Sigmoid colon (tissue), 4 donors: Measurements from ENCODE around the gene C1orf35.

Experiments used
- CTCF ChIP-seq, 4 experiments: fragments of 450-650 bp in 3 of 4; fragments of 200-600 bp in 1 of 4; IDR thresholded peaks; one replicate each; pipeline ENCODE4 v1.5.1; 2016 to 2019; ENCODE audit warnings: antibody characterized with exemption in 4 of 4, mild to moderate bottlenecking in 3 of 4, moderate library complexity in 2 of 4
- EP300 ChIP-seq, 4 donors: sonication (generic); formaldehyde crosslinking; IDR thresholded peaks; one replicate each; pipeline ENCODE4 v1.6.1; 2017; ENCODE audit warnings: antibody characterized with exemption in 4 of 4
- POLR2A ChIP-seq, 2 donors: fragments of 450-650 bp; IDR thresholded peaks; one replicate each; pipeline ENCODE4 v1.6.1; 2016; ENCODE audit warnings: antibody characterized with exemption in 2 of 2, mild to moderate bottlenecking in 2 of 2, moderate library complexity in 2 of 2
- POLR2AphosphoS5 ChIP-seq, 4 donors: sonication (generic); formaldehyde crosslinking; IDR thresholded peaks; one replicate each; pipeline ENCODE4 v1.6.1; 2017; ENCODE audit warnings: antibody characterized with exemption in 4 of 4

DNA sequence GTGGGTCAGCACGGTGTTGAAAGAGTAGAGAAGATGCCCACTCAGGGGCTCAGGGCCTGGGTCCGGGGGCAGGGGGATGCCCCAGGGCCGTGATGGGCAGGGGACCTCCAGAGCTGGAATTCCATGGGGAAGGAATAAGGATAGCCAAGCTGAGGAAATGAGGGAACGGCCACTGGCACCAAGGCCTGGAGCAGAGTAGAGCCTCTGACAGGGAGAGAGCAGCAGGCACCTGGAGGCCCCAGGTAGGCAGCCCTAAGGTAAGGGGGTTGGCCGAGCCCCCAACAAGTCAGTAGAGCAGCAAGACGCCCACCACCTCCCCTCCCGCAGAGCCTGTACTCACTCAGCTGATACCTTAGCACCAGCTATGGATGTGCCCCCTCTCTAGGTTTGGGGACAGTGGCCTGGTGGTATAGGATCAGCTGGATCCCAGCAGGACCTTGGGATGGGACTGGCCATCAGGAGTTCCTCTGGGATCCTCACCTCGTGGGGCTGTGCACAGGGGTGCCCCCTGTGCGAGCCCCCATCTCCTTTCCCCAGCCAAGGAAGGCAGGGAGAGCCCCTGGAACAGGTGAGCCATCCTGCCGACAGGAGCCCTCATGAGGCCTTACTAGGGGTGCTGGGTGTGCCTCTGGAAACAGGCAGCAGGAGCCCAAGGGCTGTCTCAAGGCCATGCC is 41.6 kb downstream of the C1orf35 start:
- TF ChIP-seq POLR2AphosphoS5 (IDR thresholded peaks at IDR 0.05) (no peak), POLR2A (IDR thresholded peaks at IDR 0.05) (no peak), CTCF (IDR thresholded peaks at IDR 0.05) (no peak), EP300 (IDR thresholded peaks at IDR 0.05) (no peak)
